ENCODE results near the gene ATP10B. TPM values are rescaled to one million over a fixed set of nuclear protein-coding genes. Genes with fewer than 3 reads are reported as not detected.

The ATP10B gene
- total RNA-seq, 2 experiments from 2014 or later: not detected

- intact Hi-C loops (cut with DNase I, micrococcal nuclease): no loop called here
- Histone ChIP-seq H3K27me3 (ENCODE audit: control insufficient read depth in 1 of 2, insufficient read depth in 2 of 2, low read length in 2 of 2) (peaks cover 0 to 3% of the 10 kb centered on the region in 2 experiments), H3K36me3 (ENCODE audit: insufficient read depth, low read length) (no peaks in the 10 kb centered on the region), H3K9me3 (ENCODE audit: control insufficient read depth in 1 of 2, insufficient read depth in 1 of 2, low read length in 2 of 2) (no peaks in the 10 kb centered on the region), H3K27ac (ENCODE audit: low read depth in 1 of 2, low read length in 2 of 2) (no peak overlapping the region), H3K4me1 (ENCODE audit: insufficient read depth, low read length) (no peaks in the 10 kb centered on the region), H3K4me3 (ENCODE audit: low read length) (no peak overlapping the region)
- DNase-seq: no peak
- Mint-ChIP-seq H3K9me3 (no peaks in the 10 kb centered on the region), H3K4me3 (no peak overlapping the region), H3K27ac (no peak overlapping the region), H3K27me3 (no peaks in the 10 kb centered on the region), H3K4me1 (ENCODE audit: low read depth) (no peaks in the 10 kb centered on the region), H3K36me3 (ENCODE audit: low read depth) (no peaks in the 10 kb centered on the region)
- ATAC-seq (ENCODE audit: poor library complexity): no peak
- CTCF ChIA-PET: no interaction called here
- POLR2A ChIA-PET: no interaction called here
- TF ChIP-seq CTCF (IDR thresholded peaks at IDR 0.05): no peak
These were observed 154.7 kb downstream of the ATP10B start for GRCh38 chr5:160697281-160697680.

- H3K4me3 ChIP-seq (ENCODE audit: low read length): no peak overlapping the region
- Mint-ChIP-seq H3K27ac (no peak overlapping the region), H3K9me3 (no peaks in the 10 kb centered on the region), H3K4me1 (ENCODE audit: low read depth) (no peaks in the 10 kb centered on the region), H3K27me3 (no peaks in the 10 kb centered on the region), H3K36me3 (ENCODE audit: low read depth) (no peaks in the 10 kb centered on the region), H3K4me3 (no peak overlapping the region)
- TF ChIP-seq CTCF (IDR thresholded peaks at IDR 0.05): no peak
- no peaks in the 10 kb centered on the region for H3K36me3 ChIP-seq (ENCODE audit: insufficient read depth, low read length)
- POLR2A ChIA-PET: no interaction called here
- no peak overlapping the region for H3K27ac ChIP-seq (ENCODE audit: low read depth in 1 of 2, low read length in 2 of 2)
- CTCF ChIA-PET: no interaction called here
- H3K27me3 ChIP-seq (ENCODE audit: control insufficient read depth in 1 of 2, insufficient read depth in 2 of 2, low read length in 2 of 2): peaks cover 0 to 3% of the 10 kb centered on the region in 2 experiments
- no peaks in the 10 kb centered on the region for H3K9me3 ChIP-seq (ENCODE audit: control insufficient read depth in 1 of 2, insufficient read depth in 1 of 2, low read length in 2 of 2)
- H3K4me1 ChIP-seq (ENCODE audit: insufficient read depth, low read length): no peaks in the 10 kb centered on the region
- intact Hi-C loops (cut with DNase I, micrococcal nuclease): no loop called here
- no peak for ATAC-seq (ENCODE audit: poor library complexity)
- DNase-seq: no peak
These were observed 157.1 kb downstream of the ATP10B start for GRCh38 chr5:160694896-160695295.

GRCh38 chr5:160693831-160694465, 158.1 kb downstream of the ATP10B start:
- DNase-seq: no peak
- H3K27me3 ChIP-seq (ENCODE audit: control insufficient read depth in 1 of 2, insufficient read depth in 2 of 2, low read length in 2 of 2): peaks cover 0 to 3% of the 10 kb centered on the region in 2 experiments
- H3K4me1 ChIP-seq (ENCODE audit: insufficient read depth, low read length): no peaks in the 10 kb centered on the region
- POLR2A ChIA-PET: no interaction called here
- H3K4me1 Mint-ChIP-seq (ENCODE audit: low read depth): no peaks in the 10 kb centered on the region
- H3K27ac ChIP-seq (ENCODE audit: low read depth in 1 of 2, low read length in 2 of 2): no peak overlapping the region
- no peaks in the 10 kb centered on the region for H3K9me3 Mint-ChIP-seq
- H3K27me3 Mint-ChIP-seq: peaks cover 5% of the 10 kb centered on the region
- no peak overlapping the region for H3K4me3 ChIP-seq (ENCODE audit: low read length)
- H3K36me3 Mint-ChIP-seq (ENCODE audit: low read depth): no peaks in the 10 kb centered on the region
- no peak overlapping the region for H3K27ac Mint-ChIP-seq
- CTCF ChIA-PET: no interaction called here
- no peak for TF ChIP-seq CTCF (IDR thresholded peaks at IDR 0.05)
- H3K9me3 ChIP-seq (ENCODE audit: control insufficient read depth in 1 of 2, insufficient read depth in 1 of 2, low read length in 2 of 2): no peaks in the 10 kb centered on the region
- H3K4me3 Mint-ChIP-seq: no peak overlapping the region
- no peaks in the 10 kb centered on the region for H3K36me3 ChIP-seq (ENCODE audit: insufficient read depth, low read length)
- no peak for ATAC-seq (ENCODE audit: poor library complexity)
- intact Hi-C loops (cut with DNase I, micrococcal nuclease): no loop called here
